Transverse colon (tissue), 4 donors: Measurements from ENCODE around the gene TECTA. TPM values are rescaled to one million over a fixed set of nuclear protein-coding genes. Genes with fewer than 3 reads are reported as not detected.
"Not testable (repeated sequence)": the region's sequence is repeated elsewhere in the genome, so short reads cannot be mapped to it uniquely, and the experiment has no call there.

Source experiments
- DNase-seq: peaks from one replicate; pipeline ENCODE4 v3.0.0-alpha.2; 2019
- H3K27ac ChIP-seq, 4 donors: fragments of 200-600 bp; sonication (generic); 2 replicates each; pipeline ENCODE4 v1.5.1; 2016 to 2018; ENCODE audit warnings: inconsistent platforms in 4 of 4
- H3K27me3 ChIP-seq: fragments of 200-600 bp; sonication (generic); 2 replicates; pipeline ENCODE4 v1.5.1; 2017; ENCODE audit warnings: inconsistent platforms
- H3K36me3 ChIP-seq, 4 donors: fragments of 200-600 bp; sonication (generic); 2 replicates each; pipeline ENCODE4 v1.5.1; 2017 to 2019; ENCODE audit warnings: inconsistent platforms in 4 of 4
- H3K4me1 ChIP-seq, 4 donors: fragments of 200-600 bp; sonication (generic); 2 replicates each; pipeline ENCODE4 v1.5.1; 2017 to 2020; ENCODE audit warnings: inconsistent platforms in 4 of 4
- H3K4me3 ChIP-seq, 4 donors: fragments of 200-600 bp; sonication (generic); 1 replicate in 1 of 4; 2 replicates in 3 of 4; pipeline versions ENCODE4 v1.5.1 to v1.6.1; 2017 to 2019; ENCODE audit warnings: inconsistent platforms in 4 of 4
- H3K9me3 ChIP-seq, 2 donors: fragments of 200-600 bp; sonication (generic); 2 replicates each; pipeline ENCODE4 v1.5.1; 2017 to 2019; ENCODE audit warnings: inconsistent platforms in 2 of 2
- CTCF ChIP-seq, 5 experiments: fragments of 200-600 bp in 3 of 5; fragments of 450-650 bp in 2 of 5; sonication (generic) in 3 of 5; IDR thresholded peaks; 1 replicate in 2 of 5; 2 replicates in 3 of 5; pipeline ENCODE4 v1.5.1; 2016 to 2017; ENCODE audit warnings: antibody characterized with exemption in 5 of 5, inconsistent platforms in 3 of 5, mild to moderate bottlenecking in 2 of 5, moderate library complexity in 1 of 5
- EP300 ChIP-seq: sonication (generic); formaldehyde crosslinking; IDR thresholded peaks from one replicate; pipeline ENCODE4 v1.6.1; 2017; ENCODE audit warnings: antibody characterized with exemption, low read depth
- POLR2A ChIP-seq: fragments of 450-650 bp; IDR thresholded peaks from one replicate; pipeline ENCODE4 v1.6.1; 2016; ENCODE audit warnings: antibody characterized with exemption, mild to moderate bottlenecking, moderate library complexity
- POLR2AphosphoS5 ChIP-seq, 3 donors: sonication (generic); formaldehyde crosslinking; IDR thresholded peaks; one replicate each; pipeline ENCODE4 v1.6.1; 2016; ENCODE audit warnings: antibody characterized with exemption in 3 of 3
- WGBS, 2 donors: methylation state at CpG; one replicate each; pipeline ENCODE4 v1.1.5; 2018; ENCODE audit warnings: low coverage in 1 of 2; 5-methylcytosine and 5-hydroxymethylcytosine counted together
- in situ Hi-C, 4 donors: fragments of 200-750 bp; cut with MboI; loops; one replicate each; pipeline versions ENCODE4 v1.15.0 to v1.15.1; 2017; ENCODE audit warnings: low sequenced_read_pairs in 3 of 4, low pct_ligation_motif_present in 1 of 4, low pct_unique_long_range_greater_than_20kb in 1 of 4
- intact Hi-C: fragments of 100-400 bp; cut with DNase I; formaldehyde crosslinking; loops from one replicate; pipeline ENCODE4 v1.15.1; 2023; ENCODE audit warnings: low total_unique reads
- total RNA-seq, 4 donors: library from RNA; depleted of rRNA; stranded (reverse); fragments of >200 nt; gene quantifications; one replicate each; pipeline ENCODE4 v1.1.0, GENCODE V29; 2016

The TECTA gene
- total RNA-seq, 4 donors from 2014 or later = 0.20 to 1.1 (median 0.44) TPM

- no peaks in the 10 kb centered on the region for H3K27me3 ChIP-seq
- in situ Hi-C loops (loop anchor here in 2 of 4 donors (25.0 kb wide), 2 partner anchors 174 to 599 kb away; partner anchors contain the start of gene GRIK4 (in 1 of the 2)), intact Hi-C loops (no loop called here)
- no peak overlapping the region for H3K4me3 ChIP-seq
- no peak for TF ChIP-seq CTCF (IDR thresholded peaks at IDR 0.05)
- no peak for TF ChIP-seq EP300
- TF ChIP-seq POLR2A = no peak
- TF ChIP-seq POLR2AphosphoS5 (IDR thresholded peaks at IDR 0.05) = no peak
- DNase-seq = no peak
- WGBS, 2 donors = 78 to 83% methylated on average over 8 to 10 of the region's 10 CpGs
- no peaks in the 10 kb centered on the region for H3K4me1 ChIP-seq
- H3K27ac ChIP-seq = no peak overlapping the region
- no peaks in the 10 kb centered on the region for H3K36me3 ChIP-seq
- no peaks in the 10 kb centered on the region for H3K9me3 ChIP-seq
Measured at GRCh38 chr11:121110871-121111724, 10.1 kb downstream of the TECTA start.

- H3K9me3 ChIP-seq = no peaks in the 10 kb centered on the region
- no peaks in the 10 kb centered on the region for H3K27me3 ChIP-seq
- WGBS, 2 donors = 50 to 53% methylated on average over 2 to 32 of the region's 32 CpGs
- intact Hi-C loops (no loop called here), in situ Hi-C loops (loop anchor here in 2 of 4 donors (25.0 kb wide), 2 partner anchors 175 to 600 kb away; partner anchors contain the start of gene GRIK4 (in 1 of the 2))
- peak; percentile 49 for DNase-seq
- H3K36me3 ChIP-seq = no peaks in the 10 kb centered on the region
- TF ChIP-seq EP300 (no peak), CTCF (IDR thresholded peaks at IDR 0.05) (peak; percentile 49 to 56 (median 54))
- H3K4me1 ChIP-seq = no peaks in the 10 kb centered on the region
- no peak overlapping the region for H3K4me3 ChIP-seq
- no peak overlapping the region for H3K27ac ChIP-seq
Measured at GRCh38 chr11:121112498-121113455, 11.7 kb downstream of the TECTA start.

- WGBS, 2 donors = 71 to 82% methylated on average over 4 to 9 of the region's 9 CpGs
- in situ Hi-C loops (loop anchor here in 2 of 4 donors (25.0 kb wide), 2 partner anchors 176 to 601 kb away; partner anchors contain the start of gene GRIK4 (in 1 of the 2)), intact Hi-C loops (no loop called here)
- no peak overlapping the region for H3K27ac ChIP-seq
- no peak for DNase-seq
- TF ChIP-seq EP300 (no peak), POLR2AphosphoS5 (IDR thresholded peaks at IDR 0.05) (no peak), POLR2A (no peak), CTCF (IDR thresholded peaks at IDR 0.05) (no peak)
- no peaks in the 10 kb centered on the region for H3K36me3 ChIP-seq
- H3K27me3 ChIP-seq = no peaks in the 10 kb centered on the region
- H3K9me3 ChIP-seq = no peaks in the 10 kb centered on the region
- H3K4me3 ChIP-seq = no peak overlapping the region
- no peaks in the 10 kb centered on the region for H3K4me1 ChIP-seq
Measured at GRCh38 chr11:121113611-121114010, 12.6 kb downstream of the TECTA start.

- H3K4me1 ChIP-seq, H3K27me3 ChIP-seq, H3K4me3 ChIP-seq, H3K27ac ChIP-seq, H3K36me3 ChIP-seq, DNase-seq, H3K9me3 ChIP-seq, intact Hi-C loops: not testable (repeated sequence)
- in situ Hi-C loops = loop anchor here in 2 of 4 donors (25.0 kb wide), 2 partner anchors 178 to 603 kb away; partner anchors contain the start of gene GRIK4 (in 1 of the 2)
- 89% methylated on average over 1 of the region's 1 CpG; no CpG with 5 or more reads in 1 of the 2 donors for WGBS, 2 donors
Measured at GRCh38 chr11:121115024-121115423, 14.0 kb downstream of the TECTA start.
